ENCODE data around the gene MYCBPAP. TPM values are rescaled to one million over a fixed set of nuclear protein-coding genes. Genes with fewer than 3 reads are reported as not detected.
A peak's percentile ranks its signal among the peaks of the same experiment; 100 is the strongest.

Gene MYCBPAP
- total and polyA plus RNA-seq, 3 experiments from 2014 or later: 0.83 to 0.86 TPM; not detected in 1

DNA sequence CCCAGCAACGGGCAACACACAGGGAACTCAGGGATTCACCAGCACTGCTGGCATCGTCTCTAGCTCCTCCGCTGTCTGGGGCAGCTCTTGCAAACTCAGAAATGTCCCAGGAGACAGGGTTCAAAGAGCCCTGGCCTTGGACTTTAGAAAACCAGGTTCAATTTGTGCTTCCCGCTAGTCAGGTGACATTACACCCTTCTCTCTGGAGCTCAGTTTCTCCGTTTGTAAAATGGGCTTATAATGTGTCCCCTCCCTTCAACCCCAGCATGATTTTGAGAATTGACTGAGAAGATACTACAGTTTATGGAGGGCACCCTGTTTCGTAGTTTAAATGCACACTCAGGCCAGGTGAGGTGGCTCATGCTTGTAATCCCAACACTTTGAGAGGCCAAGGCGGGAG lies 1.9 kb upstream of the MYCBPAP start:
- H3K4me1 Mint-ChIP-seq: peaks cover 24 to 29% (median 29%) of the 10 kb centered on the region in 3 donors
- no peaks in the 10 kb centered on the region for H3K36me3 Mint-ChIP-seq
- no peaks in the 10 kb centered on the region for H3K9me3 Mint-ChIP-seq
- Histone ChIP-seq H3K36me3 (ENCODE audit: insufficient read depth, low read length) (no peaks in the 10 kb centered on the region), H3K4me3 (ENCODE audit: low read length) (no peak overlapping the region), H3K4me1 (ENCODE audit: insufficient read depth, low read length) (peaks cover 16% of the 10 kb centered on the region), H3K9me3 (ENCODE audit: low read length) (no peaks in the 10 kb centered on the region), H3K27ac (ENCODE audit: low read depth, low read length) (no peak overlapping the region), H3K27me3 (ENCODE audit: insufficient read depth, low read length, poor library complexity, severe bottlenecking) (no peaks in the 10 kb centered on the region)
- H3K27me3 Mint-ChIP-seq: no peaks in the 10 kb centered on the region
- ChIA-PET POLR2A (no interaction called here), CTCF (interaction anchor here (1.3 to 1.6 kb wide), 2 partner anchors 109 to 144 kb away, joined by 3 to 5 read pairs; partner anchors contain the start of gene LRRC59)
- H3K27ac Mint-ChIP-seq: peak overlapping the region in 5 of 8 donors; percentile 11 to 75 (median 35)
- DNase-seq: no peak
- H3K4me3 Mint-ChIP-seq: peak overlapping the region in 1 of 7 donors; percentile 43

DNA sequence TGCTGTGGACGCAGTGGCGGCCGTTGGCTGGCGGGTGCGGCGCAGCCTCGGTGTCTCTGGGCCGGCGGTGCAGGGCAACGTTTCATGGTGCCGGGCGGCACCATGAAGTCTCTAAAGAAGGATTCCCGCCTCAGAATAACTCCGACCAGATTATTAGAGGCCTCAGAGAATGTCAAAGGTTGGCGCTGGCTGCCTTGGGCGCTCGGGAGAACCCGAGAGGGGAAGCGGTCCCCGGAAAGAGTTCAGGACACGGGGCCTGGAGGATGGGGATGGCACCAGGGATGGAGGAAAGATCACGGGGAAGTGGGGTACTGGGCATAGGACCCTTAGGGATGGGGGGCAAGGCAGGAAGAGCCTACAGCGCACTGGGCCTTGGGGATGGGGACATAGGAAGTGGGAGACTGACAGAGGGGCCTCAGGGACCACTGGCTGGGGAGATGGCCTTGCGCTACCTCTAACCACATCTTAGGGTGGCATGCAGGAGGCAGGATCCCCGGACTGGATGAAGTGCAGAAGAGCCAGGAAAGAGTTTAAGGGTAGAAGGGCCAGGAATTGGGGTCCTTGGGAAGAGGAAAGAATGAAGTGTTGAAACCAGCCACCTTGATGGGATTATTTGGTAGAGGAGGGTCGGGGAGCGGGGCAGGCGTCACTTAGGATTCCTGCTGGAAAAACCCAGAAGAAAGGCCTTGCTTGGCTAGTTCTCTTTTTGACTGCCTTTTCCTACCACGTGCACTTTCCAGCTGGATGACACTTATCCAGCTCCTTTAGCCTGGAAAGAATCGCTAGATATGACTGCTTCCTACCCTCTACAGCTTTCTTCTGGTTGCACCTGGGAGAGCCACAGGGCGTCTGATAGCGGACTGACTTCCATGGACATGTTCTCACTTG lies 578 bp downstream of the MYCBPAP start:
- POLR2A ChIA-PET: no interaction called here
- H3K9me3 Mint-ChIP-seq: no peaks in the 10 kb centered on the region
- Histone ChIP-seq H3K9me3 (ENCODE audit: low read length) (no peaks in the 10 kb centered on the region), H3K27me3 (ENCODE audit: insufficient read depth, low read length, poor library complexity, severe bottlenecking) (no peaks in the 10 kb centered on the region), H3K36me3 (ENCODE audit: insufficient read depth, low read length) (no peaks in the 10 kb centered on the region), H3K27ac (ENCODE audit: low read depth, low read length) (peak overlapping the region; percentile 73), H3K4me1 (ENCODE audit: insufficient read depth, low read length) (peaks cover 20% of the 10 kb centered on the region), H3K4me3 (ENCODE audit: low read length) (peak overlapping the region; percentile 84)
- CTCF ChIA-PET: interaction anchor here (0.7 to 1.4 kb wide), 3 partner anchors 29 to 210 kb away, joined by 3 to 5 read pairs (median 3); partner anchors contain the start of gene LRRC59
- peaks cover 27 to 34% (median 33%) of the 10 kb centered on the region in 3 donors for H3K4me1 Mint-ChIP-seq
- no peaks in the 10 kb centered on the region for H3K36me3 Mint-ChIP-seq
- H3K27me3 Mint-ChIP-seq: peaks cover 0 to 3% of the 10 kb centered on the region in 2 donors
- H3K27ac Mint-ChIP-seq: peak overlapping the region; percentile 58 to 98 (median 90)
- peak overlapping the region; percentile 80 to 94 (median 89) for H3K4me3 Mint-ChIP-seq
- DNase-seq: no peak

DNA sequence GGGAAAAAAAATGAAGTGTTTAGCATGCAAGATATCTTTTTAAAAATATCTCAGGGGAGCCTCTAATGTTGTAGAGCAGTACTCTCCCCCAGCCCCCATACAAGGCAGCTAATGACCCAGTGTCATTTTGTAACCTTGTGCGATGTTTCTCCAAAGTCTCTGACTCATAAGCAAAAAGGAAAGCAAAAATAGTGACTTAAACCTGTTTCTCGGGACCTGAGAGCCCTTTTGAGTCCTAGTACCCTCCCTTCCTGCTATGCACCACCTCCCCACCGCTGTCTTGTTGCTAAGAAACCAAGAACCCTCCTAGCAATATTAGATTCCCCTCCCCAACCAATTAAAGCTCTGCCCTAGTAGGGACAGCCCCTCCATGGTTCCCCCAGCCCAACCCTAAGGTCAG lies 2.8 kb downstream of the MYCBPAP start:
- peak overlapping the region; percentile 8 to 67 (median 51) for H3K4me3 Mint-ChIP-seq
- no peaks in the 10 kb centered on the region for H3K9me3 ChIP-seq (ENCODE audit: low read length)
- H3K36me3 ChIP-seq (ENCODE audit: insufficient read depth, low read length): no peaks in the 10 kb centered on the region
- peaks cover 0 to 3% of the 10 kb centered on the region in 2 donors for H3K27me3 Mint-ChIP-seq
- no peaks in the 10 kb centered on the region for H3K9me3 Mint-ChIP-seq
- H3K36me3 Mint-ChIP-seq: no peaks in the 10 kb centered on the region
- H3K4me1 ChIP-seq (ENCODE audit: insufficient read depth, low read length): peaks cover 14% of the 10 kb centered on the region
- peak overlapping the region in 7 of 8 donors; percentile 34 to 87 (median 58) for H3K27ac Mint-ChIP-seq
- peaks cover 27 to 34% (median 33%) of the 10 kb centered on the region in 3 donors for H3K4me1 Mint-ChIP-seq
- DNase-seq: peak in 2 of 5 donors; percentile 31 to 67
- H3K27me3 ChIP-seq (ENCODE audit: insufficient read depth, low read length, poor library complexity, severe bottlenecking): no peaks in the 10 kb centered on the region
- H3K4me3 ChIP-seq (ENCODE audit: low read length): no peak overlapping the region
- CTCF ChIA-PET: interaction anchor here (1.4 to 1.5 kb wide), 2 partner anchors 9 to 26 kb away, joined by 3 to 4 read pairs; no protein-coding TSS in a partner anchor
- no peak overlapping the region for H3K27ac ChIP-seq (ENCODE audit: low read depth, low read length)
- POLR2A ChIA-PET: no interaction called here

DNA sequence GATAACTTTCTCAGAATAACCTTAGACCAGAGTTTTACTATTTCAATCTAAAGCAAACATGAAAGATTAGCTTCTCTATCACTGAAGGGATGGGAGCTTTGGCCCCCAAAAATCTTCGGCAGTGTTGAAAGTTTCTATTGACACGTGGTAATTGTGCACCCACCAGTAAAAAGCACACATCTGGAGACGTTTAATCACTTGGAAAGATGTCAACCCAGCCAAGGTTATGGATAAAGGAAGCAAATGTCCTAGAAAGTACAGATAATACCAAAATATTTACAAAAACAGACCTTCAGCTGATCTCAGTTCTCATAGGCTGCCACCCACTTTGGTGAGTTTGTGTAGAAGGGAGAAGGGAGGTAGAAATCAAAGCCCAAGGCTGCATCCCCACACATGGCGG lies 5.3 kb downstream of the MYCBPAP start:
- DNase-seq: no peak
- Mint-ChIP-seq H3K4me1 (peaks cover 21 to 28% (median 28%) of the 10 kb centered on the region in 3 donors), H3K27ac (no peak overlapping the region), H3K9me3 (no peaks in the 10 kb centered on the region), H3K36me3 (no peaks in the 10 kb centered on the region), H3K4me3 (no peak overlapping the region), H3K27me3 (peaks cover 0 to 3% of the 10 kb centered on the region in 2 donors)
- Histone ChIP-seq H3K27me3 (ENCODE audit: insufficient read depth, low read length, poor library complexity, severe bottlenecking) (no peaks in the 10 kb centered on the region), H3K27ac (ENCODE audit: low read depth, low read length) (no peak overlapping the region), H3K4me3 (ENCODE audit: low read length) (no peak overlapping the region), H3K36me3 (ENCODE audit: insufficient read depth, low read length) (no peaks in the 10 kb centered on the region), H3K9me3 (ENCODE audit: low read length) (no peaks in the 10 kb centered on the region), H3K4me1 (ENCODE audit: insufficient read depth, low read length) (peaks cover 13% of the 10 kb centered on the region)
- ChIA-PET POLR2A (no interaction called here), CTCF (no interaction called here)

DNA sequence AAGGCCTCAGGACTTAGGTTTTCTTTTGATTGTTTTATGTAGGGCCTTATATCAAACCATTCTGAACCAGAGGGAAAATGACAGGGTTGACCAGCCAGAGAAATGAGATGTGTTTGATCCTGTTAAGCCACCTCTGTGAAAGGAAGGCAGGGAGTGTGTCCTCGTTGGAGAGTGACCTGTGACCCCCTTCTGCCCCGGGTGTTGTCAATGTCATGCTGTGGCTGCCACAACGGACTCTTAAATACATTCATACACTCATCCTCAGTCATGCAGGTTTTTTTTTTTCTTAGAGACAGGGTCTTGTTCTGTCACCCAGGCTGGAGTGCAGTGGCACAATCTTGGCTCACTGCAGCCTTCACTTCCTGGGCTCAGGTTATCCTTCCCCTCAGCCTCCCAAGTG lies 6.1 kb downstream of the MYCBPAP start:
- H3K4me1 Mint-ChIP-seq: peaks cover 15 to 20% (median 19%) of the 10 kb centered on the region in 3 donors
- H3K9me3 ChIP-seq (ENCODE audit: low read length): no peaks in the 10 kb centered on the region
- no peak overlapping the region for H3K27ac ChIP-seq (ENCODE audit: low read depth, low read length)
- peaks cover 6% of the 10 kb centered on the region for H3K4me1 ChIP-seq (ENCODE audit: insufficient read depth, low read length)
- ChIA-PET CTCF (no interaction called here), POLR2A (no interaction called here)
- H3K27me3 Mint-ChIP-seq: peaks cover 2 to 3% of the 10 kb centered on the region in 2 donors
- H3K27me3 ChIP-seq (ENCODE audit: insufficient read depth, low read length, poor library complexity, severe bottlenecking): no peaks in the 10 kb centered on the region
- DNase-seq: no peak
- no peak overlapping the region for H3K4me3 ChIP-seq (ENCODE audit: low read length)
- H3K27ac Mint-ChIP-seq: peak overlapping the region in 1 of 8 donors; percentile 2
- H3K9me3 Mint-ChIP-seq: no peaks in the 10 kb centered on the region
- H3K36me3 Mint-ChIP-seq: no peaks in the 10 kb centered on the region
- H3K4me3 Mint-ChIP-seq: no peak overlapping the region
- H3K36me3 ChIP-seq (ENCODE audit: insufficient read depth, low read length): no peaks in the 10 kb centered on the region

DNA sequence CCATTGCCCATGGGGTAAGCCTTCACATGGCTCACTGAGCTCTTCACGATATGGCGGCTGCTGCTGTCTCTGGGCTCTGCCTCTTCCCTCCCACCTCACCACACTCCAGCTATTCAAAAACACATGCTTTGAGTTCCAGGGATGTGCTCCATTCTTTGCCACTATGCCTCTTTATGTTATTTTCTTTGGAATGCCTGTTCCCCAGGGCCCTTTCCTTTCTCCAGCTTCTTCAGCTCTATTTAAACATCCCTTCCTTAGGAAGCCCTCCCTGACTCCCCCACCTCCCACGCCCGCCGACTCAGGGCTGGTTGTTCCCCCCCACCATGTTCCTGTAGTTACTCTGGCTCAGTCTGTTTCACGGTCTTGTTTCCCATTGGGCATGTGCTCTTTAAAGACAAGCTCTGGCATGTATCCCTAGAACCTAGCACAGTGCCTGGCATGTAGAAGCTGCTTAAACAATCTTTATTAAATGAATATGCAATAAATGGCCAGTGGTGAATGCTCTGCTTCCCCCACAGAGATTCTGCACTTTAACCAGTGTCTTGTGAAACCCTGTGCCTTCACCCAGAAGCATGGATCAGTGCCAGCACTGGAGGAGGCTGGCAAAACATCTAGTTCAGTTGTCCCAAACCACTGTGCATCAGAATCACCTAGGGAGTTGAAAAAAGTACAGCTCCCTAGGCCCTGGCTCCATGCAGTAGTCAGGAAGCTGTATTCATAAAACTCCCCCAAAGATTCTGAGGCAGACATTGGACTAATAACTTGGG lies 6.9 kb downstream of the MYCBPAP start:
- Mint-ChIP-seq H3K27ac (peak overlapping the region in 1 of 8 donors; percentile 16), H3K4me3 (peak overlapping the region in 1 of 7 donors; percentile 40), H3K4me1 (peaks cover 11 to 14% (median 13%) of the 10 kb centered on the region in 3 donors), H3K27me3 (peaks cover 2 to 3% of the 10 kb centered on the region in 2 donors), H3K9me3 (no peaks in the 10 kb centered on the region), H3K36me3 (no peaks in the 10 kb centered on the region)
- ChIA-PET CTCF (no interaction called here), POLR2A (no interaction called here)
- Histone ChIP-seq H3K9me3 (ENCODE audit: low read length) (no peaks in the 10 kb centered on the region), H3K27me3 (ENCODE audit: insufficient read depth, low read length, poor library complexity, severe bottlenecking) (no peaks in the 10 kb centered on the region), H3K4me1 (ENCODE audit: insufficient read depth, low read length) (peaks cover 6% of the 10 kb centered on the region), H3K36me3 (ENCODE audit: insufficient read depth, low read length) (no peaks in the 10 kb centered on the region), H3K27ac (ENCODE audit: low read depth, low read length) (no peak overlapping the region), H3K4me3 (ENCODE audit: low read length) (no peak overlapping the region)
- DNase-seq: no peak

DNA sequence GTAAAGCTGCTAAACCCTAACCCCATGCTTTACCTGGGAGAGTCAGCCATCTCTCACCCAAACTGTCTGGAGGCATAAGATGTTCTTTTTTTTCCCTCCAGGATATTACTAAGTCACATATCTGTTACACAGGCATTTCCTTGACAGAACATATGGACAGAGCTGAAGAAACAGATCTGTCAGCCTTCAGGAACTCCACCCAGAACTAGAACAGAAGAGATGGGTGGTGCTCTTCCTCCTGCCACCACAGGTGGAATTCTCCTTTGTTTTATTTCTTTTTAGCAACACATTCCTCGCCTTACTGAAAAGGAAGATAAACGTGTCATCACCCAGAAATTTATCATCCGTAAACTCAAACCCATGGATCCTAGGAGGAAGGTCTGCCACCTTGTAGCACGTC lies 8.8 kb downstream of the MYCBPAP start:
- ChIA-PET POLR2A (interaction anchor here (0.6 kb wide), 1 partner anchor 74 kb away, joined by 5 read pairs; no protein-coding TSS in a partner anchor), CTCF (interaction anchor here (1.6 kb wide), 1 partner anchor 12 kb away, joined by 5 read pairs; no protein-coding TSS in a partner anchor)
- no peaks in the 10 kb centered on the region for H3K4me1 ChIP-seq (ENCODE audit: insufficient read depth, low read length)
- no peaks in the 10 kb centered on the region for H3K9me3 ChIP-seq (ENCODE audit: low read length)
- Mint-ChIP-seq H3K36me3 (no peaks in the 10 kb centered on the region), H3K27ac (peak overlapping the region in 1 of 8 donors; percentile 48), H3K4me3 (no peak overlapping the region), H3K9me3 (no peaks in the 10 kb centered on the region), H3K27me3 (peaks cover 0 to 2% of the 10 kb centered on the region in 2 donors), H3K4me1 (no peaks in the 10 kb centered on the region)
- no peak overlapping the region for H3K27ac ChIP-seq (ENCODE audit: low read depth, low read length)
- H3K36me3 ChIP-seq (ENCODE audit: insufficient read depth, low read length): no peaks in the 10 kb centered on the region
- H3K4me3 ChIP-seq (ENCODE audit: low read length): no peak overlapping the region
- no peaks in the 10 kb centered on the region for H3K27me3 ChIP-seq (ENCODE audit: insufficient read depth, low read length, poor library complexity, severe bottlenecking)
- DNase-seq: no peak

Measured in CD8-positive, alpha-beta memory T cell (primary cell).